MCF 10A (cell line): Measurements from ENCODE around the gene CNN3. TPM values are rescaled to one million over a fixed set of nuclear protein-coding genes. Genes with fewer than 3 reads are reported as not detected.

Experiments
- BruUV-seq: library from RNA; stranded (reverse); fragments of 400-500 nt; replicated peaks from 2 replicates; lab custom pipeline; 2021; lab: Mats Ljungman, UMichigan
- CTCF ChIA-PET: fragments of 300-600 bp; sonication (Branson Sonifier 250); formaldehyde crosslinking; extraction: SDS; loops from one replicate; lab custom pipeline; 2021; ENCODE audit warnings: antibody characterized with exemption, inconsistent platforms; lab: Yijun Ruan, JAX
- POLR2A ChIA-PET: fragments of 300-600, 350-650 bp; sonication (Branson Sonifier 250); formaldehyde crosslinking; extraction: SDS; loops from one replicate; lab custom pipeline; 2020; ENCODE audit warnings: antibody characterized with exemption, inconsistent platforms; lab: Yijun Ruan, JAX
- DNase-seq: peaks from one replicate; pipeline ENCODE4 v3.0.0-alpha.2; 2018; ENCODE audit not compliant: unreplicated experiment
- H3K27ac Mint-ChIP-seq: one replicate; pipeline ENCODE4 v1.8.0; 2022; ENCODE audit warnings: mild to moderate bottlenecking, low read depth, mixed read lengths; ENCODE audit not compliant: unreplicated experiment
- H3K27me3 Mint-ChIP-seq: one replicate; pipeline ENCODE4 v1.8.0; 2022; ENCODE audit warnings: mixed read lengths; ENCODE audit not compliant: insufficient read depth, unreplicated experiment
- H3K36me3 Mint-ChIP-seq: one replicate; pipeline ENCODE4 v1.8.0; 2022; ENCODE audit warnings: mild to moderate bottlenecking, moderate library complexity, mixed read lengths; ENCODE audit not compliant: insufficient read depth, unreplicated experiment
- H3K4me1 Mint-ChIP-seq: one replicate; pipeline ENCODE4 v1.8.0; 2022; ENCODE audit warnings: mixed read lengths; ENCODE audit not compliant: insufficient read depth, unreplicated experiment
- H3K4me3 Mint-ChIP-seq: one replicate; pipeline ENCODE4 v1.8.0; 2022; ENCODE audit warnings: mild to moderate bottlenecking, moderate library complexity, mixed read lengths; ENCODE audit not compliant: unreplicated experiment
- H3K9me3 Mint-ChIP-seq: one replicate; pipeline ENCODE4 v1.8.0; 2022; ENCODE audit warnings: mixed read lengths; ENCODE audit not compliant: unreplicated experiment
- intact Hi-C: fragments of 100-400 bp; cut with micrococcal nuclease; formaldehyde crosslinking; loops from 2 replicates; pipeline ENCODE4 v1.14.1; 2022
- total RNA-seq: library from RNA; stranded (reverse); gene quantifications from 2 replicates; pipeline ENCODE4 v1.2.3, GENCODE V29; 2022
- TF ChIP-seq, protein P1 (sequence below): fragments of 200-600 bp; IDR thresholded peaks from one replicate; pipeline ENCODE4 v1.8.0; 2022; ENCODE audit warnings: antibody characterized with exemption, mild to moderate bottlenecking; ENCODE audit not compliant: unreplicated experiment

CNN3 gene
- total RNA-seq, 1 experiment from 2014 or later = 48.2 TPM

DNA sequence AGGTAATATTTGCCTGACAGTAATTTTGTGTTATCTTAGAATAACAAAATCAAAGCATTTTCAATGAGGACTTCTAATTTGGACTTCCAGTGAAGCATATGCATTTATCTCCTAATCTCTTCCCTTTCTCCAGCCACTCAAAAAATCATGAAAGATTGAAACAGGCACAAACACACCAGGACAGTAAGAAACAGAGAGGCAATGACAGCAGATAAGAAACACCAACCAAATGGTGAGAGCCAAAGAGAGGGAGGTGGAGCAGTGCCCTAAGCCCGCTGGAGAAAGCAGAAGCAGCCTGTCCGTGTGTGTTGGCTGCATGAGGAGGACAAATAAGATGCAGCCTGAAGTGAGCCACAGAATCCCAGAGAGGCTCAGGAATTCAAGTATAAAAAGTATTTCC lies 67.7 kb downstream of the CNN3 start:
- Mint-ChIP-seq H3K9me3 (no peaks in the 10 kb centered on the region), H3K4me1 (peaks cover 18% of the 10 kb centered on the region), H3K27ac (no peak overlapping the region), H3K27me3 (no peaks in the 10 kb centered on the region), H3K4me3 (no peak overlapping the region), H3K36me3 (peaks cover 7% of the 10 kb centered on the region)
- POLR2A ChIA-PET = interaction anchor here (8.1 kb wide), 1 partner anchor 16 kb away, joined by 91 read pairs; no protein-coding TSS in a partner anchor
- no TSS peak for BruUV-seq
- intact Hi-C loops = no loop called here
- CTCF ChIA-PET = interaction anchor here (1.5 to 1.8 kb wide), 2 partner anchors 80 to 184 kb away, joined by 3 to 7 read pairs; no protein-coding TSS in a partner anchor
- DNase-seq = no peak
- TF ChIP-seq, protein P1, sequence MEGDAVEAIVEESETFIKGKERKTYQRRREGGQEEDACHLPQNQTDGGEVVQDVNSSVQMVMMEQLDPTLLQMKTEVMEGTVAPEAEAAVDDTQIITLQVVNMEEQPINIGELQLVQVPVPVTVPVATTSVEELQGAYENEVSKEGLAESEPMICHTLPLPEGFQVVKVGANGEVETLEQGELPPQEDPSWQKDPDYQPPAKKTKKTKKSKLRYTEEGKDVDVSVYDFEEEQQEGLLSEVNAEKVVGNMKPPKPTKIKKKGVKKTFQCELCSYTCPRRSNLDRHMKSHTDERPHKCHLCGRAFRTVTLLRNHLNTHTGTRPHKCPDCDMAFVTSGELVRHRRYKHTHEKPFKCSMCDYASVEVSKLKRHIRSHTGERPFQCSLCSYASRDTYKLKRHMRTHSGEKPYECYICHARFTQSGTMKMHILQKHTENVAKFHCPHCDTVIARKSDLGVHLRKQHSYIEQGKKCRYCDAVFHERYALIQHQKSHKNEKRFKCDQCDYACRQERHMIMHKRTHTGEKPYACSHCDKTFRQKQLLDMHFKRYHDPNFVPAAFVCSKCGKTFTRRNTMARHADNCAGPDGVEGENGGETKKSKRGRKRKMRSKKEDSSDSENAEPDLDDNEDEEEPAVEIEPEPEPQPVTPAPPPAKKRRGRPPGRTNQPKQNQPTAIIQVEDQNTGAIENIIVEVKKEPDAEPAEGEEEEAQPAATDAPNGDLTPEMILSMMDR = no peak

DNA sequence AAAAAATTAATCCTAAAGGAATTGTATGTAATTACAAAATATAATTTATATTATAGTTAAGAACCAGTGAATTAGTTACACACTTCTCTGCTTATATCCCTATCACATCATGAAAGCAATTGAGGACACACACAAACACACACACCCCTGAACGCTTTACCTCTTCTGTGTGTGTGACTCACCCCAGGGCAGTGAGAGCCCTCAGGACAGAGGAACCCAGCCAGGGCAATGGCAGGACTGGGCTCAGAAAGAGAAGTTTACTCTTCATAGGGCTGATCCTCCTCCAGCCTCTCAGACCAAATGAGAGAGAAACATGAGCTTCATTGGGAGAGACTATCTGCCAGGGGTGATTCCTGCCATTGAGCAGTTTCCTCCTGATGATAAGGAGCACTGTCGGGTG lies 68.6 kb downstream of the CNN3 start:
- ChIA-PET POLR2A (no interaction called here), CTCF (interaction anchor here (0.5 to 1.8 kb wide), 2 partner anchors 185 to 206 kb away, joined by 3 to 7 read pairs; no protein-coding TSS in a partner anchor)
- Mint-ChIP-seq H3K9me3 (no peaks in the 10 kb centered on the region), H3K4me3 (no peak overlapping the region), H3K4me1 (peaks cover 9% of the 10 kb centered on the region), H3K36me3 (peaks cover 7% of the 10 kb centered on the region), H3K27me3 (no peaks in the 10 kb centered on the region), H3K27ac (peak overlapping the region; percentile 46)
- TF ChIP-seq, protein P1 = no peak
- BruUV-seq = no TSS peak
- intact Hi-C loops = no loop called here
- peak; percentile 60 for DNase-seq

DNA sequence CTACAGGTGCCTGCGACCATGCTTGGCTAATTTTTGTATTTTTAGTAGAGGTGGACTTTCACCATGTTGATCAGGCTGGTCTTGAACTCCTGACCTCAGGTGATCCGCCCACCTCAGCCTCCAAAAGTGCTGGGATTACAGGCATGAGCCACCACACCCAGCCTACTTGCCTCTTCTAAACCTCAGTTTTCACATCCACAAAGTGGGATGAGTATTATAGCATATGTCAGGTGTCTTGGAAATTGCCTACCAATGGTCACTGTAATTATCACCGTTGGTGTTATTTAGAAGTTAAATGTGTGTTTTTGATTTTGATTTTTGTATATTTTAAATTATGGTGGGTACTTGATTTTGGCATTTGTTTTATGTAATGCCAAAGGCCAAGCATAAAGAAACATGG lies 70.0 kb downstream of the CNN3 start:
- Mint-ChIP-seq H3K27ac (no peak overlapping the region), H3K9me3 (no peaks in the 10 kb centered on the region), H3K27me3 (no peaks in the 10 kb centered on the region), H3K4me1 (peaks cover 6% of the 10 kb centered on the region), H3K36me3 (peaks cover 7% of the 10 kb centered on the region), H3K4me3 (no peak overlapping the region)
- BruUV-seq = no TSS peak
- TF ChIP-seq, protein P1 = no peak
- CTCF ChIA-PET = interaction anchor here (0.7 to 7.8 kb wide), 8 partner anchors 17 to 187 kb away, joined by 3 to 192 read pairs (median 4); no protein-coding TSS in a partner anchor
- POLR2A ChIA-PET = interaction anchor here (0.8 to 3.5 kb wide), 4 partner anchors 18 to 377 kb away, joined by 3 to 28 read pairs (median 10); partner anchors contain the start of genes ALG14 and RWDD3
- DNase-seq = no peak
- intact Hi-C loops = no loop called here

DNA sequence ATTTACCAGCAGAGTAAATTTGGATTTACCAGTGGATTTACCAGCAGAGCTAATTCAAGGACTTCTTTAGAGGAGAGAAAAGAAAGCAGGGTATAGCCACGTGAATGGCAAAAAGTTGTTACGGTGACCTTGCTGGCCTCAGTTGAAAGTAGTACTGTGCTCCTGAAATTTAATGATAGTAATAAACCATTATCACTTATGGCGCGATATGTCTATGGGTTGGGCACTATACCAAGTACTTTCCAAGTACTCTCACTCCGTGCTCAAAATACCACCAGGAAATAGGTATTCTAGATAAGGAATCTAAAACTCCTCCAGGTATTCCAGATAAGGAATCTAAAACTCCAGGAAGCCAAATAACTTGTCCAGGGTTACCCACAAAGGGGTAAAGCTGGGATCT lies 70.9 kb downstream of the CNN3 start:
- TF ChIP-seq, protein P1 = no peak
- H3K4me1 Mint-ChIP-seq = peaks cover 6% of the 10 kb centered on the region
- H3K4me3 Mint-ChIP-seq = no peak overlapping the region
- ChIA-PET CTCF (interaction anchor here (0.6 to 7.8 kb wide), 16 partner anchors 8 to 1929 kb away, joined by 3 to 192 read pairs (median 12); no protein-coding TSS in a partner anchor), POLR2A (interaction anchor here (1.2 to 4.5 kb wide), 9 partner anchors 8 to 378 kb away, joined by 3 to 58 read pairs (median 18); partner anchors contain the start of genes CNN3 and RWDD3)
- H3K27me3 Mint-ChIP-seq = no peaks in the 10 kb centered on the region
- no peak for DNase-seq
- intact Hi-C loops = no loop called here
- H3K27ac Mint-ChIP-seq = no peak overlapping the region
- no peaks in the 10 kb centered on the region for H3K9me3 Mint-ChIP-seq
- H3K36me3 Mint-ChIP-seq = peaks cover 7% of the 10 kb centered on the region
- no TSS peak for BruUV-seq
